Mesodermal cell (in vitro differentiated cells): Measurements from ENCODE around the gene RBM22. TPM values are rescaled to one million over a fixed set of nuclear protein-coding genes. Genes with fewer than 3 reads are reported as not detected.
A peak's percentile ranks its signal among the peaks of the same experiment; 100 is the strongest.
"Not testable (repeated sequence)": the region's sequence is repeated elsewhere in the genome, so short reads cannot be mapped to it uniquely, and the experiment has no call there.

ENCODE experiments used
- H3K27ac ChIP-seq: 2 replicates; pipeline ENCODE4 v1.7.0; 2013; ENCODE audit warnings: mild to moderate bottlenecking, low read depth, low read length, moderate library complexity; ENCODE audit not compliant: severe bottlenecking
- H3K36me3 ChIP-seq: 2 replicates; pipeline ENCODE4 v1.7.1; 2013; ENCODE audit warnings: mild to moderate bottlenecking, low read length, moderate library complexity; ENCODE audit not compliant: control insufficient read depth, insufficient read depth
- H3K4me1 ChIP-seq: one replicate; pipeline ENCODE4 v1.7.1; 2013; ENCODE audit warnings: mild to moderate bottlenecking, low read length; ENCODE audit not compliant: insufficient read depth, control insufficient read depth, poor library complexity, severe bottlenecking
- H3K4me3 ChIP-seq: 2 replicates; pipeline ENCODE4 v1.7.0; 2013; ENCODE audit warnings: low read length, control low read depth, mild to moderate bottlenecking; ENCODE audit not compliant: insufficient read depth, poor library complexity, severe bottlenecking; ENCODE audit errors: extremely low read depth
- H3K9me3 ChIP-seq: 2 replicates; pipeline ENCODE4 v1.7.1; 2013; ENCODE audit warnings: mild to moderate bottlenecking, low read length, moderate library complexity; ENCODE audit not compliant: control insufficient read depth
- WGBS, 2 experiments: methylation state at CpG; one replicate each; pipeline ENCODE4 v1.1.5; 2013; ENCODE audit warnings: missing lambda C conversion rate in 2 of 2; ENCODE audit not compliant: insufficient coverage in 2 of 2; 5-methylcytosine and 5-hydroxymethylcytosine counted together
- polyA plus RNA-seq, 2 experiments: library from polyadenylated mRNA; stranded (reverse); fragments of 50-300 nt; gene quantifications; one replicate each; pipeline ENCODE4 v1.2.3, GENCODE V29; 2013

RBM22 gene
- polyA plus RNA-seq (2013, experiment 1 of 2), result 57.0 TPM
- 55.9 TPM for polyA plus RNA-seq (2013, experiment 2 of 2)

- H3K36me3 ChIP-seq, result peaks cover 33% of the 10 kb centered on the region
- no peaks in the 10 kb centered on the region for H3K4me1 ChIP-seq
- peak within 1 kb of the TSS; percentile 95 for H3K4me3 ChIP-seq
- no peaks in the 10 kb centered on the region for H3K9me3 ChIP-seq
- H3K27ac ChIP-seq, result peak within 1 kb of the TSS; percentile 90
- whole genome bisulfite sequencing, 2 experiments, result 0 to 1% methylated on average over 52 to 53 of the region's 59 CpGs
Observed at GRCh38 chr5:150700594-150701377, at the start of gene RBM22. Gene RBM22, minus strand, starts transcription at chr5:150701062. Its CDS starts 77 bp downstream, at chr5:150700985.

DNA sequence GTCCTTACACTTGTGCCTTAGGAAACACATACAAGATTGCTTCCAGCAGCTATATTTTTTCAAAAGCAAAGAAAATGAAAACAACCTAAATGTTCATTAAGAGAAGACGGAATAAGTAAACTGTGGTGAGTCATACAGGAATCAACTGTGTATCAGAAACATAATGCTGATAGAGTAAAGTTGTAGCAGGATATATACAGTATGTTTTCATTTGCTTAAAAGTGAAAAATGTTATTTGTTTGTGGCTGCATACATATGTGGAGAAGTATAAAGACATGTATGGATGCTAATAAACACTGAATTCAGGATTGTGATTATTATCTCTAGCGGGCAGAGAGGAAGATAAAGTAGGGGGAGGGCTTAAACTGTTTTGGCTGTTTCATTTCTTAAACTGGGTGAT, 49.6 kb upstream of the RBM22 start:
- Histone ChIP-seq H3K4me3 (no peak overlapping the region), H3K4me1 (no peaks in the 10 kb centered on the region), H3K9me3 (no peaks in the 10 kb centered on the region), H3K36me3 (peaks cover 49% of the 10 kb centered on the region), H3K27ac (no peak overlapping the region)
- 100% methylated on average over 1 of the region's 2 CpGs for WGBS, 2 experiments

DNA sequence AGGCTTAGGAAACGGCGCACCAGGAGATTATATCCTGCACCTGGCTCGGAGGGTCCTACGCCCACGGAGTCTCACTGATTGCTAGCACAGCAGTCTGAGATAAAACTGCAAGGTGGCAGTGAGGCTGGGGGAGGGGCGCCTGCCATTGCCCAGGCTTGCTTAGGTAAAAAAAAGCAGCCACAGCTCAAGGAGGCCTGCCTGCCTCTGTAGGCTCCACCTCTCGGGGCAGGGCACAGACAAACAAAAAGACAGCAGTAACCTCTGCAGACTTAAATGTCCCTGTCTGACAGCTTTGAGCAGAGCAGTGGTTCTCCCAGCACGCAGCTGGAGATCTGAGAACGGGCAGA, 42.3 kb upstream of the RBM22 start:
- H3K9me3 ChIP-seq, H3K4me1 ChIP-seq, H3K27ac ChIP-seq, H3K4me3 ChIP-seq: not testable (repeated sequence)
- peaks cover 30% of the 10 kb centered on the region for H3K36me3 ChIP-seq
- 90 to 96% methylated on average over 3 to 7 of the region's 9 CpGs for WGBS, 2 experiments

GRCh38 chr5:150742455-150743141, 41.7 kb upstream of the RBM22 start:
- 100% methylated on average over 2 to 6 of the region's 18 CpGs for WGBS, 2 experiments
- not testable (repeated sequence) for H3K4me1 ChIP-seq, H3K9me3 ChIP-seq, H3K27ac ChIP-seq, H3K4me3 ChIP-seq
- H3K36me3 ChIP-seq, result peaks cover 31% of the 10 kb centered on the region

- H3K4me1 ChIP-seq, result no peaks in the 10 kb centered on the region
- H3K27ac ChIP-seq, result no peak overlapping the region
- peaks cover 43% of the 10 kb centered on the region for H3K36me3 ChIP-seq
- H3K9me3 ChIP-seq, result no peaks in the 10 kb centered on the region
- H3K4me3 ChIP-seq, result no peak overlapping the region
Observed at GRCh38 chr5:150740992-150741391, 40.1 kb upstream of the RBM22 start.

DNA sequence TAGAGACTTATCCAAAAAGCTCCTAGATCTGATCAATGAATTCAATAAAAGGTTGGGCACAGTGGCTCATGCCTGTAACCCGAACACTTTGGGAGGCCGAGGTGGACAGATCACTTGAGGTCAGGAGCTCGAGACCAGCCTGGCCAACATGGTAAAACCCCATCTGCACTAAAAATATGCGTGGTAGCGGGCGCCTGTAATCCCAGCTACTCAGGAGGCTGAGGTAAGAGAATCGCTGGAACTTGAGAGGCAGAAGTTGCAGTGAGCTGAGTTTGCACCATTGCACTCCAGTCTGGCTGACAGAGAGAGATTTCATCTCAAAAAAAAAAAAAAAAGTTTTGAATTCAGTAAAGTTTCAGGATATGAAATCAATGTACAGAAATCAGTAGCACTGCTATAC, 38.0 kb upstream of the RBM22 start:
- no peaks in the 10 kb centered on the region for H3K4me1 ChIP-seq
- 96 to 99% methylated on average over 7 of the region's 7 CpGs for WGBS, 2 experiments
- H3K4me3 ChIP-seq, result no peak overlapping the region
- H3K9me3 ChIP-seq, result no peaks in the 10 kb centered on the region
- no peak overlapping the region for H3K27ac ChIP-seq
- H3K36me3 ChIP-seq, result peaks cover 56% of the 10 kb centered on the region

- Histone ChIP-seq H3K36me3 (peaks cover 73% of the 10 kb centered on the region), H3K4me1 (no peaks in the 10 kb centered on the region), H3K4me3 (no peak overlapping the region), H3K27ac (no peak overlapping the region), H3K9me3 (no peaks in the 10 kb centered on the region)
- WGBS, 2 experiments, result 86 to 88% methylated on average over 6 of the region's 7 CpGs
Observed at GRCh38 chr5:150734579-150735384, 33.9 kb upstream of the RBM22 start.

DNA sequence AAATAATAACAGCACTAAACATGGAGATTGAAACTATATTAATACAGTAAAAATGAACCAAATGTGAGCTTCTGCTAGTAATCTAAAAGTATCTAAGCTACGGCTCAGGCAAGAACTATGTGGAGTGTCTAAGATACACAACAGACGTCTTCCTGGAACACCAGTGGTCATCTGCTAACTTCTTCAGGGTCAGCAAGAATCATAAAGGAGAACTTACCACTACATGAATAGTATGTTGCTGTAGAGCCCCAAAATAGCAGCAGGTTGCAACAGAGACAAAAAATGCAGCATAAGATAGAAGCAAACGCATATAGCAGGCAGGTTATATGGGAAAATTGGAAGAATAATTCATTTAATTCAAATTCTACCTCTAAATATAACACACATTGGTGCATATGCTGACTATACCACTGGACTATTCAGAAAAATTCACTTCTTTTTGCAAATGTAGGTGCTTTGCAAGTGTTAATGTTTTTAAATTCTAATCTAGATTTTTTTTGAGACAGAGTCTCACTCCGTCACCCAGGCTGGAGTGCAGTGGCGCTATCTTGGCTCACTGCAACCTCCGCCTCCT, 30.9 kb upstream of the RBM22 start:
- peaks cover 65% of the 10 kb centered on the region for H3K36me3 ChIP-seq
- 93% methylated on average over 3 to 5 of the region's 6 CpGs for WGBS, 2 experiments
- no peaks in the 10 kb centered on the region for H3K4me1 ChIP-seq
- no peaks in the 10 kb centered on the region for H3K9me3 ChIP-seq
- H3K27ac ChIP-seq, result no peak overlapping the region
- H3K4me3 ChIP-seq, result no peak overlapping the region

DNA sequence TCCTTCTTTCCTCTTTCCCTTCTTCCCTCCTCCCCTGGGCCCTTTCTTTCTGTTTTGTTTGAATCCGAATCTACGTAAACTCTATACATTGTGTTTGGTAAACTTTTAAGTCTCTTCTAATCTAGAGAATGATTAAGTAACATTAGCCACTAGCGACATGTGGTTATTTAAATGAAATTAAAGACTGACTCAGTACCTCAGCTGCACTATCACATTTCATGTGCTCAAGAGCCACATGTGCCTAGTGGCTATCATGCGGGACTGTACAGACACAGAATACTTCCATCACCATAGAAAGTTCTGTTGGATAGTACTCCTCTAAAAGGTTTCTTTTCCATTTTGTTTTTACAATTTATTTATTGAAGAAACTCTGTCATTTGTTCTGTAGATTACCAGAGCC, 29.0 kb upstream of the RBM22 start:
- H3K4me3 ChIP-seq, result no peak overlapping the region
- no peaks in the 10 kb centered on the region for H3K4me1 ChIP-seq
- no peak overlapping the region for H3K27ac ChIP-seq
- WGBS, 2 experiments, result 100% methylated on average over 1 of the region's 4 CpGs; no CpG with 5 or more reads in 1 of the 2 experiments
- H3K36me3 ChIP-seq, result peaks cover 65% of the 10 kb centered on the region
- no peaks in the 10 kb centered on the region for H3K9me3 ChIP-seq

GRCh38 chr5:150723845-150724244, 23.0 kb upstream of the RBM22 start:
- H3K4me1 ChIP-seq, result no peaks in the 10 kb centered on the region
- no peaks in the 10 kb centered on the region for H3K9me3 ChIP-seq
- WGBS, 2 experiments, result no CpG with 5 or more reads among the region's 2 CpGs
- H3K27ac ChIP-seq, result no peak overlapping the region
- peaks cover 68% of the 10 kb centered on the region for H3K36me3 ChIP-seq
- H3K4me3 ChIP-seq, result no peak overlapping the region
